ENCODE measurements around the gene CORO2B. TPM values are rescaled to one million over a fixed set of nuclear protein-coding genes. Genes with fewer than 3 reads are reported as not detected.
A peak's percentile ranks its signal among the peaks of the same experiment; 100 is the strongest.

Gene CORO2B
- total and polyA plus RNA-seq, 2 of the 4 experiments (the other 2 are of a cell fraction), result 9.3 to 39.3 TPM

GRCh38 chr15:68594533-68595259 is 15.9 kb downstream of the CORO2B start:
- BruUV-seq (replicated peaks), result no TSS peak
- peak; percentile 36; the same call in 1 of the 2 replicates for ATAC-seq (ENCODE audit: low read depth)
- H4K91ac ChIP-seq (ENCODE audit: insufficient read depth, low read depth, low read length), result no peak overlapping the region
- no peak overlapping the region for H2BK120ac ChIP-seq (ENCODE audit: low read depth, low read length)
- peak overlapping the region; percentile 38; the same call in 1 of the 2 replicates for H3K14ac ChIP-seq (replicated peaks; ENCODE audit: low read depth, low read length)
- H4K20me1 ChIP-seq (ENCODE audit: insufficient read depth, low read length), result 0 out of 2 replicates have a peak, but pooled peaks cover 7% of the 10 kb centered on the region
- H3K18ac ChIP-seq (ENCODE audit: low read depth, low read length), result no peak overlapping the region
- H3K9ac ChIP-seq (ENCODE audit: low read depth, low read length), result no peak overlapping the region
- ChIA-PET CTCF (interaction anchor here (0.6 kb wide), 1 partner anchor 728 kb away, joined by 3 read pairs; no protein-coding TSS in a partner anchor), POLR2A (ENCODE audit: unreplicated experiment) (no interaction called here)
- no peaks in the 10 kb centered on the region for H3K9me3 ChIP-seq (ENCODE audit: control insufficient read depth, insufficient read depth, low read length)
- H2AFZ ChIP-seq (replicated peaks; ENCODE audit: low read length, poor library complexity), result no peak overlapping the region
- no peak overlapping the region; the same call in 2 of the 3 replicates for H2BK15ac ChIP-seq (ENCODE audit: low read depth, low read length)
- no peaks in the 10 kb centered on the region for H3K36me3 ChIP-seq (ENCODE audit: control insufficient read depth, insufficient read depth, low read length)
- H2AK9ac ChIP-seq (replicated peaks; ENCODE audit: low read depth, low read length, poor library complexity), result no peak overlapping the region
- H3K9me1 ChIP-seq (ENCODE audit: insufficient read depth, low read length), result peaks cover 29% of the 10 kb centered on the region
- WGBS, 2 experiments (ENCODE audit: extremely low coverage in 2 of 2, insufficient read length in 1 of 2), result 59% methylated on average over 2 of the region's 6 CpGs; no CpG with 5 or more reads in 1 of the 2 experiments
- H3K23ac ChIP-seq (ENCODE audit: low read depth, low read length), result no peak overlapping the region
- peaks cover 24% of the 10 kb centered on the region for H3K4me1 ChIP-seq (ENCODE audit: control insufficient read depth, insufficient read depth, low read length)
- no peak overlapping the region for H4K5ac ChIP-seq (ENCODE audit: low read depth, low read length)
- H3K79me1 ChIP-seq (ENCODE audit: low read depth in 1 of 2, low read length in 2 of 2), result peaks cover 48 to 80% of the 10 kb centered on the region in 2 experiments
- H2AK5ac ChIP-seq (ENCODE audit: low read depth, low read length), result peak overlapping the region; percentile 8; the same call in 1 of the 2 replicates
- H3K4ac ChIP-seq (ENCODE audit: low read depth, low read length), result no peak overlapping the region
- H3K4me3 ChIP-seq (ENCODE audit: insufficient read depth, low read depth, low read length), result no peak overlapping the region
- no peak overlapping the region for H3K27ac ChIP-seq (ENCODE audit: insufficient read depth, low read length)
- intact Hi-C loops (cut with micrococcal nuclease) (no loop called here), dilution Hi-C loops (cut with HindIII; ENCODE audit: low sequenced_read_pairs, unreplicated experiment) (no loop called here), in situ Hi-C loops (cut with MboI; ENCODE audit: low sequenced_read_pairs) (no loop called here)
- TF ChIP-seq MXI1 (IDR thresholded peaks at IDR 0.05; ENCODE audit: borderline replicate concordance, low read depth, low read length), result no peak
- TF ChIP-seq FOS (IDR thresholded peaks at IDR 0.05; ENCODE audit: low read depth, low read length), result no peak
- TF ChIP-seq BHLHE40 (IDR thresholded peaks at IDR 0.05; ENCODE audit: low read depth, low read length), result no peak
- TF ChIP-seq RFX5 (IDR thresholded peaks at IDR 0.05; ENCODE audit: low read depth, low read length), result no peak
- no peak for TF ChIP-seq CTCF (conservative IDR thresholded peaks at IDR 0.05; ENCODE audit: low read depth, low read length)
- no peak for TF ChIP-seq SMC3 (IDR thresholded peaks at IDR 0.05; ENCODE audit: low read depth, low read length)
- no peak for TF ChIP-seq USF2 (IDR thresholded peaks at IDR 0.05; ENCODE audit: low read depth, low read length)
- no peak for TF ChIP-seq CHD1 (IDR thresholded peaks at IDR 0.05; ENCODE audit: low read depth, low read length)
- no peak for TF ChIP-seq CEBPB (IDR thresholded peaks at IDR 0.05; ENCODE audit: low read depth, low read length)
- no peak for TF ChIP-seq POLR2A (IDR thresholded peaks at IDR 0.05; ENCODE audit: low read depth, low read length)
- no peak for TF ChIP-seq ELK1 (IDR thresholded peaks at IDR 0.05; ENCODE audit: borderline replicate concordance, low read depth, low read length)
- H2BK20ac ChIP-seq (ENCODE audit: low read depth, low read length), result no peak overlapping the region
- H3K27me3 ChIP-seq (ENCODE audit: control insufficient read depth, insufficient read depth, low read length), result no peaks in the 10 kb centered on the region
- H3K4me2 ChIP-seq (ENCODE audit: low read depth, low read length), result no peak overlapping the region; the same call in 1 of the 2 replicates
- H4K8ac ChIP-seq (ENCODE audit: low read depth in 2 of 2, low read length in 2 of 2), result no peak overlapping the region
- H2BK5ac ChIP-seq (ENCODE audit: low read depth, low read length, poor library complexity, severe bottlenecking), result no peak overlapping the region
- no peak overlapping the region for H3K56ac ChIP-seq (ENCODE audit: extremely low read depth, insufficient read depth, low read length)
- DNase-seq, result peak; percentile 39
